ENCODE data around the gene SH3BGRL2.

SH3BGRL2 gene

DNA sequence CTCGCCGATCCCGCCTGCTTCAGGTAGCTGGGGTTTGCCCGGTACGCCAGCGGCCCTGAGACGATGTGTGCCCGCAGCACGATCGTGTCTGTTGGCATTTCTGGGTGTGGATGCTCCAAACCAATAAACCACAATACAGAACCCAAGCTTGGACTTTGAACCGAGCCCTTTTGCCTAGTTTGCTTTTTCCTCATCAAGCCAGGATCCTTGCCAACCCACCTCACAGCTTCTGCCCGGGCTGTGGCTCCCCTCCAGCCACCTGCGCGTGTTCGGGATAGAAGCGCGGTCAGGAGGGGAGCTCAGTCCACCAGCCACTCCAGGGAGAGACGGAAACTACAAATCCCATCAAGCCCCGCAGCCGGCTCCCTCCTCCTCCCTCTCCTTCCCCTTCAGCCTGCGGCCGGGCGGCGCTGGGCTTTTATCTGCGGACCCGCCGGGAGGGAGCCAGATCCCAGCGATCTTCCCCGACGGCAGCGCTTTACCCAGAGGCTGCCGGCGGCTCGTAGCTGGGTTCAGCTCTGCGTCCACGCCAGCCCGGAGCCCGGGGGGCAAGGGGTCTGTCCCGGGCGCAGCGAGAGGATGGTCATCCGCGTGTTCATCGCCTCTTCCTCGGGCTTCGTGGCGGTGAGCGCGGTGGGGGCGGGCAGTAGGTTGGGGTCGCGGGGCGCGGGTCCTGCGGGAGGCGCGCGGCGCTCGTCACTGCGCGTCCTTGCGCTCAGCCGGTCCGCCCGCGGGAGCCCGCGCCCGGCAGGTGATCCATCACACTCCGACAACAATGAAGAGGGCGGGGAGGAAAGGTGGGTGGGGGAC is at the start of gene SH3BGRL2:
Gene SH3BGRL2, plus strand, starts transcription at position 447 of the 810 bp plus-strand sequence. Its CDS starts 133 bp downstream, at position 580.
- in situ Hi-C loops (cut with MboI; ENCODE audit: low sequenced_read_pairs): no loop called here

DNA sequence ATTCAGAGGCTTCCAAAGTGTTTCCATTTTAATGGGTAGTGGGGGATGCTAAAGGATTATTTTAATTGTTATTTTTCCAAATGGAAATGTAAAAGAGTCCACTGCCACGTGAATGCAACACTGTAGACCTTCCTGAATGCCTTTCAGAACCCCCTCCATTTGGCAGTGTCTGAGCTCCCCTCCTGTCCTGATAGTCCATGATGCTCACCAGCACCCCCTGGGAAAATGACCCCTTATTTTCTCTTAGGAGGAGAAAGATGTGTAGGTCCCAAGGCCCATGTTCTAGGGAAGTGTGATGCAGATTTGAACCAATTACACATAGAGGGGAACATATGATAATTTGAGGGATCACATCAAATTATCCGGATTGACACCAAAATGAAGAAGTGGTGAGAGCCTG is 46.8 kb upstream of the SH3BGRL2 start:
- in situ Hi-C loops (cut with MboI; ENCODE audit: low sequenced_read_pairs): no loop called here

DNA sequence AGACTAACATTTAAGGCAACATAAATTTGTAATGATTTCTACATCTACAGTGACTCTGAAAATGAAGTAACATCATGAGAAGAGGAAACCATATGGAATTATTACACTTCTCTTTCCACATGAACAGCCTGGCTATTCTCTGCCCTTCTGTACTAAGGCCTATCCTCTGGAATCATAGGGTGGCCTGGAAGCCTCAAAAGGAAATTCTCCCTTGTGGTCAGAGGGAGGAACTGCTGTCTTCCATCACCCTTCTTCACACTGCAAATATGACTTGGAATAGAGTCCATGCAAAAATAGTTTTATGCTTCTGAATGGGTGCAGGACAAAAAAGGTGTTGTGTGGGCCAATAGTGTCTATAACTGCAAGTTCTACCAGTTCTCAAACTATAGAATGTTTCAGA is 44.6 kb upstream of the SH3BGRL2 start:
- in situ Hi-C loops (cut with MboI; ENCODE audit: low sequenced_read_pairs): no loop called here

- in situ Hi-C loops (cut with MboI; ENCODE audit: low sequenced_read_pairs): no loop called here
Observed at GRCh38 chr6:79589701-79590100, 41.4 kb upstream of the SH3BGRL2 start.

- in situ Hi-C loops (cut with MboI; ENCODE audit: low sequenced_read_pairs): no loop called here
Observed at GRCh38 chr6:79597155-79597554, 34.0 kb upstream of the SH3BGRL2 start.

DNA sequence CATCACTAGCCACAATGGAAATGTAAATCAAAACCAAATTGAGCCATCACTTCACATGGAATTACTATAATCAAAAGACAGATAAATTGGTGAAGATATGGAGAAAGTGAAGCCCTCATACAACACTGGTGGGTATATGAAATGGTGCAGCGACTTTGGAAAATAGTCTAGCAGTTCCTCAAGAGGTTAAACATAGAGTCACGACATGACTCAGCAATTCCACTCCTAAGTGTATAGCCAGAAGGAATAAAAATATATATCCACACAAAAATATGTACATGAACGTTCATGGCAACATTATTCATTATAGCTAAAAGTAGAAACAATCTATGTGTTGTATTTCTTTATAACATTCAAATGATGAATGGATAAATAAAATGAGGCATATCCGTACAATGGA is 33.1 kb upstream of the SH3BGRL2 start:
- in situ Hi-C loops (cut with MboI; ENCODE audit: low sequenced_read_pairs): no loop called here

DNA sequence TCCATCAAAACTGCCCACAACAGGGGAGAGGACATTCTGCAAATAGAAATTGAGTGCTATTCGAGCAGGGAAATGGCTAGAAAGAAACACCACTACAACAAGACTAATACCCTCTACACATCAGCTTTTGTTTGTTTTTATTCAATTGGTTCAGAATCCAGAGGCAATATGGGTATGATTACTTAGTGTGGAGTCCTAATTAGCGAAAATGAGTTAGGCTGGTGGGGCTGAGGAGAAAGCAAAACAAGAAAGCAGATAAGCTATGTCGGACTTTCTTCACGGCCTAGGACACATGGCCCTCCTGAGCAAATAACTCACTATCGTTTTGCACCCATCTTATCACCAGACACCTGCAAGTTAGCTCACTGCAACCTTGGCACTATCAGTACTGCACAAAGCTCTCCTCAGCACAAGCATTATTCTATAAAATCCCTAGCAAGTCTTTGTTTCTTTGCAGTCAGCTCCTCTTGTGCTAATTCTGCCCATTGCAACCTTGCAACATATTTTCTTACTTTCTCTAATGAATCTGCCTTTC is 31.3 kb upstream of the SH3BGRL2 start:
- in situ Hi-C loops (cut with MboI; ENCODE audit: low sequenced_read_pairs): no loop called here

- in situ Hi-C loops (cut with MboI; ENCODE audit: low sequenced_read_pairs): no loop called here
Observed at GRCh38 chr6:79600313-79600712, 30.8 kb upstream of the SH3BGRL2 start.

- in situ Hi-C loops (cut with MboI; ENCODE audit: low sequenced_read_pairs): no loop called here
Observed at GRCh38 chr6:79600812-79601609, 30.1 kb upstream of the SH3BGRL2 start.

DNA sequence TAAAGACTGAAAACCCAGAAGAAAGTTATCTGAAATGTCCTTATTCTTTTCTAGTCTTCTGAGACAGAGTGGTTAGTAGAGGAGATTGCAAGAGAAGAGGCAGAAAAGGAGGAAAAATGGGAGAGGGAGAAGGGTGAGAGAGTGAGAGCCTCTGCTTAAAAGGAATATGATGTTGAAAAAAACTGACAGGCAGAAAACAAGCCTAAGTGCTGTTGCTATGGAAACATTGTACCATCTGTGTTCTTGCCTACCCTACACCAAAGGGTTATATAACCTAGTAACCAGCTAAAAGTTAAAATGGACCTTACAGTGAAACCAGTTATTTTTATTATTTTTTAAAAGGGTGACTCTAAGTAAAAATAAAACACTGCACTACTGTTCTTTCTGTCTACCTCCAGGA is 28.3 kb upstream of the SH3BGRL2 start:
- in situ Hi-C loops (cut with MboI; ENCODE audit: low sequenced_read_pairs): no loop called here

DNA sequence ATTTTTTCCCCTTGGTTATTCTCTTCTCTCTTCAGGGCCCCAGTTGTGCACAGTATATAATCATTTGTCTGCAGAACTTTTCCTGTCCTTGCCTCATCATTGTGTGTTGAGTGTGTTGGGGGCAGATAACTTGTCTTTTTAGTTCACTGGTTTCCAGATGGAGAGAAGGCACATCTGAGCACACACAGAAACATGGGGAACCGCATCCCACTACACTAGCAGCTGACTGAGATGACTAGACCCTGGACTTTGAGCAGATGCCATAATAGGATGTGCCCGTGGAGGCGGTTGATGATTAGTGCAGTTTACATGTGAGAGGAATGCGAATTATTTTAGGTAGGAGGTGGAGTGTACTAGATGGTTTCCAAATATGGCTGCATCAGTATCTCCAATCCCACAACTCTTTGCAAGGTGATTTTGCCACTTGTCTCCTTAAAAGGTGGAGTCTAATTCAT is 26.5 kb upstream of the SH3BGRL2 start:
- in situ Hi-C loops (cut with MboI; ENCODE audit: low sequenced_read_pairs): no loop called here

DNA sequence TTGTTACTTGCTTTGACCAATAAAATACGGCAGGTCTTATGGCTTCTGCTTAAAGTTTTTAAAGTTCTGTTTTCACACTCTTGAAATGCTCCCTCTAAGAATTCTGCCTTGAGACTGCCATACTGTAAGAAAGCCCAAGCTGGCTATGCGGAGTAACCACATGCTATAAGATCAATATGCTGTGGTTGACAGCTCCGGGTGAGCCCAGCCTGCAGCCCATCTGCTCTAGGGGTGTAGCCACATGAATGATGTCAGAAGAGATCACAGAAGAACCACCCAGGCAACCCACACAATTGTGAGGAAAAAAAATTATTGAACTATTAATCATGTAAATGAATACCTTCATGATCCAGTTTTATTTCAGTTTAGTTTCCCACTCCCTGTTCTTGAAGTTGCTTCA is 26.1 kb upstream of the SH3BGRL2 start:
- in situ Hi-C loops (cut with MboI; ENCODE audit: low sequenced_read_pairs): no loop called here

DNA sequence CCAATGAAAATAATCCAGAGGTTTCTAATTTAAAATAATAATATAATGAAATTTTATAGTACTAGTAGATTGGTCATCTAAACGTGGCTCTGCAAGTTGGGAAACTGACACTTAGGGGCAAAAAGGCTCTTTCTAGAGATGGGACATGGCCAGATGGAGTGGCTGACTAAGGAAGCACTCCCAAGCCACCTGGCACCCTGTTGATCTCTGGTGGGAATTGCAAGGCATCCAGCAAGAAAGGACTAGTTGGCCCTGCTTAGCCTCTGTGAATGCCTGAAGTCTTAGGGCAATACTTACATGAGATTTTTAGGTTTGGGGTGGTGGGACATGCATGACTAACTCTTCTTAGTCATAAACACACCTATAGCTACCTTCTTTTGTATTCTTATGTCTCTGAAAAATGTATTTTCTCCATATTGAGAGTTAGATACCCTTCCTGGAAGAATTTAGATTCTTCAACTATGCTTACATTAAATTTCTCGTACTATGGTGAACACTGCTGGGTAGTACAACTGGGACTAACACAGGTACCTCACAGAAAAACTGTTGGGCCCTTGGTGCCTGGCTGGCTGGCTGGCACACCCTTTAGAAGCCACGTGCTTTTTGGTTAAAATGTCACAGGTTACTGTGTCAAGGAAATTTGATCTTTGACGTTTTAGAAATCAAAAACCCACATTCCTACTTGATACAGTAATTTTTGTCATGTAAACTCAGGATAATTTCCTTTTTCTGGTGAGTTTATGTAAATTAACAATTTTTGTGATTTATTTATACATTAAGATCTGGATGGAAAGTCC is 25.0 kb upstream of the SH3BGRL2 start:
- in situ Hi-C loops (cut with MboI; ENCODE audit: low sequenced_read_pairs): no loop called here

- in situ Hi-C loops (cut with MboI; ENCODE audit: low sequenced_read_pairs): no loop called here
Observed at GRCh38 chr6:79607000-79607399, 24.1 kb upstream of the SH3BGRL2 start.

GRCh38 chr6:79608334-79609224 is 22.6 kb upstream of the SH3BGRL2 start:
- in situ Hi-C loops (cut with MboI; ENCODE audit: low sequenced_read_pairs): no loop called here

DNA sequence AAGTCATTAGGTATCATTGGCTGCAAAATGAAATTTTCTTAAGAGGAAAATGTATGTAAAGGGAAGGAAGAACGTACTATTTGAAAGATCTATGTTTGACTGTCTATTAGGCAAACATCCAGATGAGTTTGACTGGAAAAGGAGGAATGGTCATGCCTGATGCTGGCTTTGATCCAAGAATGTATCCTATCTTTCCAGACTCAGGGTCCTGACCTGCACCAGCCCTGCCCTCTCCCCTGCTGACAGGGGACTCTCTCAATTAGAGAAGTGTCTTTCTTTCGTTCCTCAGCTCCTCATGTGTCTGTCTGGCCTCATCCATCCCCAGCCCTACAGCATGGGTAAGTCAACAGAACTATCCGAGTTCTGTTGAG is 21.9 kb upstream of the SH3BGRL2 start:
- in situ Hi-C loops (cut with MboI; ENCODE audit: low sequenced_read_pairs): no loop called here

- in situ Hi-C loops (cut with MboI; ENCODE audit: low sequenced_read_pairs): no loop called here
Observed at GRCh38 chr6:79610306-79611009, 20.7 kb upstream of the SH3BGRL2 start.

DNA sequence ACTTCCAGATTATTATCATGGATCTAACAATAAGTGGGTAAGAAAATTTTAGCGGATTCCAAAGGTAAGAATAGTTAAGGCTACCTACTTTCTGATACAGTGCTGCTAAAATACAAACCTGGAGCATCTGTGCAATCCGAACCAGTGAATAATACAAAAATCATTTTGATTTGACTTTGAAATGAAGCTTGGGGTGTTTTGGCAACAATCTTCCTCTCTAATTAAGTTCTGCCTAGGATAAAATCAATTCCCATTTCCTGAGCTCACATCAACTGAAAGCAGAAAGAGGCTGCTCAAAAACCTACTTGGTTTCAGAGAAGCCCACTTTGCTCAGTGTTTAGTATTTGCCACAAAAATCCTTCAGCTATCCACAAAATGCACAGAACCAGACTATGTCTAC is 18.7 kb upstream of the SH3BGRL2 start:
- in situ Hi-C loops (cut with MboI; ENCODE audit: low sequenced_read_pairs): no loop called here

- in situ Hi-C loops (cut with MboI; ENCODE audit: low sequenced_read_pairs): no loop called here
Observed at GRCh38 chr6:79612918-79613317, 18.2 kb upstream of the SH3BGRL2 start.

Measured in HL-60/S4 (cell line).